BE2C (cell line): ENCODE measurements around the gene IL10RA.

Source experiments
- DNase-seq: peaks from one replicate; pipeline ENCODE4 v3.0.0-alpha.2; 2020
- H3K27me3 ChIP-seq: fragments of 250-450 bp; sonication (Bioruptor Pico); 2 replicates; pipeline ENCODE4 v1.5.1; 2020; ENCODE audit warnings: mild to moderate bottlenecking
- H3K36me3 ChIP-seq: fragments of 250-450 bp; sonication (Bioruptor Pico); 2 replicates; pipeline ENCODE4 v1.5.1; 2020; ENCODE audit warnings: mild to moderate bottlenecking
- H3K4me1 ChIP-seq: fragments of 250-450 bp; sonication (Bioruptor Pico); 2 replicates; pipeline ENCODE4 v1.5.1; 2020
- H3K4me3 ChIP-seq: 2 replicates; pipeline ENCODE4 v1.5.1; 2011; ENCODE audit warnings: low read depth, low read length
- H3K9me3 ChIP-seq: fragments of 250-450 bp; sonication (Bioruptor Pico); 2 replicates; pipeline ENCODE4 v1.5.1; 2020
- CTCF ChIP-seq: IDR thresholded peaks from 2 replicates; pipeline ENCODE4 v1.5.1; 2012; ENCODE audit warnings: mild to moderate bottlenecking, low read depth, low read length

IL10RA gene

GRCh38 chr11:118002541-118003423, 16.6 kb downstream of the IL10RA start:
- DNase-seq = no peak
- no peaks in the 10 kb centered on the region for H3K36me3 ChIP-seq
- no peaks in the 10 kb centered on the region for H3K4me1 ChIP-seq
- H3K4me3 ChIP-seq = no peak overlapping the region
- H3K27me3 ChIP-seq = 0 out of 2 replicates have a peak, but pooled peaks cover 4% of the 10 kb centered on the region
- TF ChIP-seq CTCF = no peak
- H3K9me3 ChIP-seq = no peaks in the 10 kb centered on the region

- no peaks in the 10 kb centered on the region for H3K36me3 ChIP-seq
- TF ChIP-seq CTCF = no peak
- H3K9me3 ChIP-seq = no peaks in the 10 kb centered on the region
- peaks cover 6% of the 10 kb centered on the region for H3K27me3 ChIP-seq
- DNase-seq = no peak
- no peak overlapping the region for H3K4me3 ChIP-seq
- no peaks in the 10 kb centered on the region for H3K4me1 ChIP-seq
These were observed 17.3 kb downstream of the IL10RA start for GRCh38 chr11:118003456-118003855.

- DNase-seq = no peak
- no peaks in the 10 kb centered on the region for H3K36me3 ChIP-seq
- no peak for TF ChIP-seq CTCF
- H3K9me3 ChIP-seq = no peaks in the 10 kb centered on the region
- H3K27me3 ChIP-seq = peaks cover 12% of the 10 kb centered on the region
- H3K4me3 ChIP-seq = no peak overlapping the region
- no peaks in the 10 kb centered on the region for H3K4me1 ChIP-seq
These were observed 18.5 kb downstream of the IL10RA start for GRCh38 chr11:118004543-118005223.

GRCh38 chr11:118005224-118006152, 19.3 kb downstream of the IL10RA start:
- H3K27me3 ChIP-seq = peaks cover 12% of the 10 kb centered on the region
- no peak overlapping the region for H3K4me3 ChIP-seq
- TF ChIP-seq CTCF = no peak
- H3K36me3 ChIP-seq = no peaks in the 10 kb centered on the region
- no peak for DNase-seq
- H3K4me1 ChIP-seq = no peaks in the 10 kb centered on the region
- H3K9me3 ChIP-seq = no peaks in the 10 kb centered on the region

- Histone ChIP-seq H3K4me1 (no peaks in the 10 kb centered on the region), H3K9me3 (no peaks in the 10 kb centered on the region), H3K27me3 (peaks cover 12% of the 10 kb centered on the region), H3K36me3 (no peaks in the 10 kb centered on the region), H3K4me3 (no peak overlapping the region)
- TF ChIP-seq CTCF = no peak
- no peak for DNase-seq
These were observed 19.9 kb downstream of the IL10RA start for GRCh38 chr11:118006153-118006534.
